Activated CD4-positive, alpha-beta memory T cell treated with anti-CD3 and anti-CD28 coated beads for 36 hours (primary cell): Measurements from ENCODE around the gene ZSWIM5. TPM values are rescaled to one million over a fixed set of nuclear protein-coding genes. Genes with fewer than 3 reads are reported as not detected.
"Not testable (repeated sequence)": the region's sequence is repeated elsewhere in the genome, so short reads cannot be mapped to it uniquely, and the experiment has no call there.

Experiments
- CTCF ChIA-PET: fragments of 350-600 bp; sonication (Branson Sonifier 250); formaldehyde crosslinking; loops from one replicate; lab custom pipeline; 2021; ENCODE audit warnings: antibody characterized with exemption, inconsistent platforms; lab: Charles Lee
- POLR2A ChIA-PET: fragments of 350-600 bp; sonication (Branson Sonifier 250); formaldehyde crosslinking; loops from one replicate; lab custom pipeline; 2021; ENCODE audit warnings: antibody characterized with exemption; lab: Charles Lee
- DNase-seq: peaks from one replicate; pipeline ENCODE4 v3.0.0-alpha.2; 2020
- H3K27ac Mint-ChIP-seq: one replicate; pipeline ENCODE4 v1.8.0; 2021; ENCODE audit warnings: mixed read lengths
- H3K27me3 Mint-ChIP-seq: one replicate; pipeline ENCODE4 v1.8.0; 2021; ENCODE audit warnings: mixed read lengths
- H3K36me3 Mint-ChIP-seq: one replicate; pipeline ENCODE4 v1.8.0; 2021; ENCODE audit warnings: mixed read lengths
- H3K4me1 Mint-ChIP-seq: one replicate; pipeline ENCODE4 v1.8.0; 2021; ENCODE audit warnings: low read depth, mixed read lengths
- H3K4me3 Mint-ChIP-seq: one replicate; pipeline ENCODE4 v1.8.0; 2021; ENCODE audit warnings: mild to moderate bottlenecking, mixed read lengths
- H3K9me3 Mint-ChIP-seq: one replicate; pipeline ENCODE4 v1.8.0; 2021; ENCODE audit warnings: mixed read lengths
- intact Hi-C: fragments of 100-400 bp; cut with micrococcal nuclease; formaldehyde crosslinking; loops from one replicate; pipeline ENCODE4 v1.15.1; 2023
- total RNA-seq, 2 experiments: library from RNA; stranded (reverse); gene quantifications; one replicate each; pipeline ENCODE4 v1.2.3, GENCODE V29; 2021

The ZSWIM5 gene
- total RNA-seq, 2 experiments from 2014 or later: 0.51 to 0.59 TPM

DNA sequence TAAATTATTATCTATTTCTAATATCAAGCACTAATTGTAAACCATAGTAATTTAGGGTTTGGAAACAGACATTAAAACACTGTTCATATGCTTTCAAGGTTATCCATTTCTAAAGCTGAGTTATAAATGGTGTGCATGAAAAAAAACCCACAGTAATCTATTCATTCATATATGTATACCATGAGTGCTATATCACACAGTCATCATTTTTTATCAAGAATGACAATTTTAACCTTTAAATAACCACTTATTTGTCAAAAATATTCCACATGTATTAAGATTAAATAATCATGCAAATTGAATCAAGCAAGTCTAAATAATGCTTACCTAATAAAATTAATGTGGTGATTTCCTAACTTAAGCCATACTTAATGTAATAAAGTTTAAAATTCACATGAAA, 6.0 kb downstream of the ZSWIM5 start:
- no peak for DNase-seq
- Mint-ChIP-seq H3K4me3 (no peak overlapping the region), H3K9me3 (no peaks in the 10 kb centered on the region), H3K36me3 (no peaks in the 10 kb centered on the region), H3K4me1 (peaks cover 27% of the 10 kb centered on the region), H3K27ac (no peak overlapping the region), H3K27me3 (no peaks in the 10 kb centered on the region)
- intact Hi-C loops: loop anchor here (10.0 kb wide), 1 partner anchor 466 kb away; the partner anchor contains the start of genes KIF2C and RNU5D-1
- CTCF ChIA-PET: interaction anchor here (1.4 kb wide), 1 partner anchor 100 kb away, joined by 3 read pairs; no protein-coding TSS in a partner anchor
- POLR2A ChIA-PET: no interaction called here

DNA sequence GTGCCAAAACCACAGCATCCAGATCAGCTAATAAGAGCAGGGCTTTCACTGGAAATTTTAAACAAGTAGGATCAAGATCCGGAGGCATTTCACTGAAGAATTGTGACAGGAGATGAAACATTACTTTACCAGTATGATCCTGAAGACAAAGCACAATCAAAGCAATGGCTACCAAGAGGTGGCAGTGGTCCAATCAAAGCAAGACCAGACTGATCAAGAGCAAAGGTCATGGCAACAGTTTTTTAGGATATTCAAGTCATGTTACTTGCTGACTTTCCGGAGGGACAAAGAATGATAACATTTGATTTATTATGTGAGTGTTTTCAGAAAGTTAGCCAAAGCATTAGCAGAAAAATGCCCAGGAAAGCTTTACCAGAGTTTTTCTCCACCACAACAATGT, 8.2 kb downstream of the ZSWIM5 start:
- Mint-ChIP-seq H3K4me3 (no peak overlapping the region), H3K27ac (no peak overlapping the region), H3K9me3 (no peaks in the 10 kb centered on the region), H3K36me3 (no peaks in the 10 kb centered on the region), H3K27me3 (no peaks in the 10 kb centered on the region), H3K4me1 (peaks cover 5% of the 10 kb centered on the region)
- POLR2A ChIA-PET: no interaction called here
- intact Hi-C loops: no loop called here
- no peak for DNase-seq
- CTCF ChIA-PET: no interaction called here

DNA sequence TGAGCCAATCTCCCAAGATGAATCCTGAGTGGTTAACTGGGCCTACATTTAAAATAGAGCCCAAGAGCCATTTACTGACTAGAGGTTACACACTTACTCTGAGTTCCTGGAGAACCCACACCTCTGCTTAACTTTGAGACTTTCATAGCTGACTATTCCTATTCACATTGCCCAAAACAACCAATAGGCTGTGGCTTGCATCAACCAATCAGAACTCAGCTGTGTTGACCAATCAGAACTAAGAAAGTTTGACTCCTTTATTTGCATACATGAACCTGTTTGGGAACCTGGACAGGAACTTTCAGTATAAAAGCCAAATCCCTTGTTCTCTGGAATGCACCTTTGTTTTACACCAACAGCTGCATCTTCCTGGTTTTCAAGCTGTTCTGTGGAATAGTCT, 9.5 kb downstream of the ZSWIM5 start:
- no peak for DNase-seq
- H3K27ac Mint-ChIP-seq: no peak overlapping the region
- no peaks in the 10 kb centered on the region for H3K36me3 Mint-ChIP-seq
- H3K4me3 Mint-ChIP-seq: no peak overlapping the region
- H3K9me3 Mint-ChIP-seq: no peaks in the 10 kb centered on the region
- ChIA-PET POLR2A (no interaction called here), CTCF (no interaction called here)
- peaks cover 2% of the 10 kb centered on the region for H3K4me1 Mint-ChIP-seq
- H3K27me3 Mint-ChIP-seq: no peaks in the 10 kb centered on the region
- intact Hi-C loops: no loop called here

DNA sequence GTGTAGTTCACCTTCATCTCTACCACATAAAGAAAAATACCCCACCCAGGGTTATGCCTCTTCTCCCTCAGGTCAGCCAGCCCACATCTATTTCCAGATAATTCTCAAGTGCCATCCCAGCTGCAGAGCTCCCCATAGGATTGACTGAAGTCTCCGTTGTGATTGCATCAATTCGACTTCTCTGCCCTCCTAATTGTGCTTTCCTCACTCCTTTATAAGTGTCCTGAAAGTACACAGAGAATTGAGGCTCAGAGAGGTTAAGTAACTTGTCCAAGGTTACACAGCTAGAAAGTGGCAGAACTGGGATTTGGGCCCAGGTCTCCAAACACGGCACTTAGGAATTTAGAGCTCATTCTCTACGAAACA, 15.0 kb downstream of the ZSWIM5 start:
- no peaks in the 10 kb centered on the region for H3K36me3 Mint-ChIP-seq
- H3K4me1 Mint-ChIP-seq: peaks cover 13% of the 10 kb centered on the region
- no peak overlapping the region for H3K4me3 Mint-ChIP-seq
- H3K9me3 Mint-ChIP-seq: no peaks in the 10 kb centered on the region
- POLR2A ChIA-PET: no interaction called here
- no peaks in the 10 kb centered on the region for H3K27me3 Mint-ChIP-seq
- CTCF ChIA-PET: no interaction called here
- no peak for DNase-seq
- intact Hi-C loops: no loop called here
- H3K27ac Mint-ChIP-seq: no peak overlapping the region

DNA sequence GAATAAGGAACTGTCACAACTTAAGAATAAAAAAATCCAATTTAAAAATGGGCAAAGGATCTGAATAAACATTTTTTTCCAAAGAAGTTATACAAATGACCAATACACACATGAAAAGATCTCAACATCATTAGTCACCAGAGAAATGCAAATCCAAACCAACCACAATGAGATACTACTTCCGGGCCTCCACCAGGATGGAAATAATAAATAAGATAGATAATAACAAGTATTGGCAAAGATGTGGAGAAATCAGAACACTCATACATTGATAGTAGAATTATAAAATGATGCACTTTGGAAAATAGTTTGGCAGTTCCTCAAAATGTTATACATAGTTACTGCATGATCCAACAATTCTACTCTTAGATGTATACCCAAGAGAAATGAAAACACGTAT, 18.7 kb downstream of the ZSWIM5 start:
- DNase-seq: no peak
- Mint-ChIP-seq H3K4me1 (peaks cover 13% of the 10 kb centered on the region), H3K27me3 (no peaks in the 10 kb centered on the region), H3K4me3 (no peak overlapping the region), H3K36me3 (no peaks in the 10 kb centered on the region), H3K27ac (no peak overlapping the region), H3K9me3 (no peaks in the 10 kb centered on the region)
- ChIA-PET CTCF (no interaction called here), POLR2A (no interaction called here)
- intact Hi-C loops: no loop called here

DNA sequence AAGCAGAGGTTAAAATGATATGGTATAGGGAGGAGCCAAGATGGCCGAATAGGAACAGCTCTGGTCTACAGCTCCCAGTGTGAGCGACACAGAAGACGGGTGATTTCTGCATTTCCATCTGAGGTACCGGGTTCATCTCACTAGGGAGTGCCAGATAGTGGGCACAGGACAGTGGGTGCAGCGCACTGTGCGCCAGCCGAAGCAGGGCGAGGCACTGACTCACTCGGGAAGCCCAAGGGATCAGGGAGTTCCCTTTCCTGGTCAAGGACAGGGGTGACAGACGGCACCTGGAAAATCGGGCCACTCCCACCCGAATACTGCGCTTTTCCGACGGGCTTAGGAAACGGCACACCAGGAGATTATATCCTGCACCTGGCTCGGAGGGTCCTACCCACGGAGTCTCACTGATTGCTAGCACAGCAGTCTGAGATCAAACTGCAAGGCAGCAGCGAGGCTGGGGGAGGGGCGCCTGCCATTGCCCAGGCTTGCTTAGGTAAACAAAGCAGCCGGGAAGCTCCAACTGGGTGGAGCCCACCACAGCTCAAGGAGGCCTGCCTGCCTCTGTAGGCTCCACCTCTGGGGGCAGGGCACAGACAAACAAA, 26.4 kb downstream of the ZSWIM5 start:
- H3K27me3 Mint-ChIP-seq, CTCF ChIA-PET, intact Hi-C loops, H3K36me3 Mint-ChIP-seq, H3K4me1 Mint-ChIP-seq, POLR2A ChIA-PET, DNase-seq, H3K4me3 Mint-ChIP-seq, H3K9me3 Mint-ChIP-seq, H3K27ac Mint-ChIP-seq: not testable (repeated sequence)

DNA sequence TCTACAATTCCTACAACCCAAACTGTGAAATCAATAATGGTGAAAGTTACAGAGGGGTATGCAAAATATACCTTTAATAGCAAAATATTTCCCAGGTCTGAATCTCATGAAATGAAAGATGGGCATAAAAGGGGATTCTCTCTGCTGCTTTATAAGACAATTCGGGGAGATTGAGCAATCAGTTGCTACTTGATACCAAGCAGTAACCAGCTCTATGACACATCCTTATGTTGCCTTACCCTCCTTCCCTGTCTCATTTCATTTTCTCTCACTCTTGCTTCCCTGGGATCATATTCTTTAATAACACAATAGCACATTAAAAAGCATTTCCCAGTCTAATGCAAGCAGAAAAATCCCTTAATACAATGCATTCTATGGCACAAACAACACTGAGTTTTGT, 29.0 kb downstream of the ZSWIM5 start:
- POLR2A ChIA-PET: no interaction called here
- no peak for DNase-seq
- Mint-ChIP-seq H3K27me3 (no peaks in the 10 kb centered on the region), H3K4me3 (no peak overlapping the region), H3K9me3 (peaks cover 2% of the 10 kb centered on the region), H3K36me3 (peaks cover 4% of the 10 kb centered on the region), H3K27ac (no peak overlapping the region), H3K4me1 (no peaks in the 10 kb centered on the region)
- intact Hi-C loops: no loop called here
- CTCF ChIA-PET: no interaction called here

DNA sequence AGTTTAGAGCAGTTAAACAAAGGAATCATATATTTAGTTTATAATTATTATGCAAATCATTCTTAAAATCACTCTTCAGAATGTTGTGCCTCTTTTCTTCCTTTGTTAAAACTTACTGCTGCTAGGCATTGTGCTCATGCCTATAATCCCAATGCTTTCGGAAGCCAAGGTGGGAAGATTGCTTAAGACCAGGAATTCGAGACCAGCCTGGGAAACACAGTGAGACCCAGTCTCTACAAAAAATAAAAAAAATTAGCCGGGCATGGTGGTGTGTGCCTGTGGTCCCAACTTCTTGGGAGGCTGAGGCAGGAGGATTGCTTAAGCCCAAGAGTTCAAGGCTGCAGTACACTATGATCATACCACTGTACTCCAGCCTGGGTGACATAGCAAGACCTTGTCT, 33.6 kb downstream of the ZSWIM5 start:
- no peak overlapping the region for H3K27ac Mint-ChIP-seq
- no peaks in the 10 kb centered on the region for H3K36me3 Mint-ChIP-seq
- intact Hi-C loops: no loop called here
- ChIA-PET POLR2A (no interaction called here), CTCF (no interaction called here)
- H3K27me3 Mint-ChIP-seq: no peaks in the 10 kb centered on the region
- H3K4me3 Mint-ChIP-seq: no peak overlapping the region
- no peak for DNase-seq
- no peaks in the 10 kb centered on the region for H3K9me3 Mint-ChIP-seq
- peaks cover 3% of the 10 kb centered on the region for H3K4me1 Mint-ChIP-seq

DNA sequence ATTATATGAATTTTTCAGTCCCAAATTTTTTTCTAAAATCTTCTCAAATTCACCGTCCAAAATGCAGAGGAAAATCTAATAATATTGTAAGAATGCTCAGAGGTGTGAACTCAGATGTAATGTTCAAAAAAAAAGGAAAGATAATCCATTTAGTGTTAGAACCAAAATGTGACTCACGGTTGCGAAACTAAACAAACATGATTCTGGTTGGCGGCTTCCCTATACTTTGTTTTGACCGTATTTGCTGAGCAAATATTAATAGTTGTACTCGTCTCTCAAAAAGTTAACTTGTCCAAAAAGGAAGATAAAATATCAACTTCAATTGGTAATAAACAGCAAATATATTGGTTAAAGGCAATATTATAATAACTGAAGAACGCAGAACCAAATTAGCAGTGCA, 34.4 kb downstream of the ZSWIM5 start:
- no peak overlapping the region for H3K4me3 Mint-ChIP-seq
- DNase-seq: no peak
- H3K36me3 Mint-ChIP-seq: no peaks in the 10 kb centered on the region
- ChIA-PET POLR2A (no interaction called here), CTCF (no interaction called here)
- no peak overlapping the region for H3K27ac Mint-ChIP-seq
- H3K9me3 Mint-ChIP-seq: no peaks in the 10 kb centered on the region
- intact Hi-C loops: no loop called here
- peaks cover 3% of the 10 kb centered on the region for H3K4me1 Mint-ChIP-seq
- H3K27me3 Mint-ChIP-seq: no peaks in the 10 kb centered on the region

DNA sequence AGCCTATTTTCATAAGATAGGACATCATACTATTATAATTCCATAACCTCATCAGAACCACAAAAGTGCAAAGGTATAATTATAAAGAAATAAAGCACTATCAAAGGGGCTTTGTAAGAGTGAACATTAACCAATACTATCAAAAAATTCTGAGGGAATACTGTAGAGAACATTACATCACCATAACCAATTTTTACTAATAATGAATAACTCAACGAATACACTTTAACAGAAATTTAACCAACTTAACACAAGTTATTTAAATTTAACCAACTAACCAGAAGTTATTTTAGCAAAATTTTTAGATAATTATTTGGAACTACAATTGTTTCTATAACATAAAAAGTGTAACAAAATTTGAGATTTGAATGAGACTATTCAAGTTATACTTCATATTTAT, 34.8 kb downstream of the ZSWIM5 start:
- DNase-seq: no peak
- intact Hi-C loops: no loop called here
- Mint-ChIP-seq H3K4me3 (no peak overlapping the region), H3K4me1 (peaks cover 3% of the 10 kb centered on the region), H3K27ac (no peak overlapping the region), H3K9me3 (no peaks in the 10 kb centered on the region), H3K27me3 (no peaks in the 10 kb centered on the region), H3K36me3 (no peaks in the 10 kb centered on the region)
- POLR2A ChIA-PET: no interaction called here
- CTCF ChIA-PET: no interaction called here

DNA sequence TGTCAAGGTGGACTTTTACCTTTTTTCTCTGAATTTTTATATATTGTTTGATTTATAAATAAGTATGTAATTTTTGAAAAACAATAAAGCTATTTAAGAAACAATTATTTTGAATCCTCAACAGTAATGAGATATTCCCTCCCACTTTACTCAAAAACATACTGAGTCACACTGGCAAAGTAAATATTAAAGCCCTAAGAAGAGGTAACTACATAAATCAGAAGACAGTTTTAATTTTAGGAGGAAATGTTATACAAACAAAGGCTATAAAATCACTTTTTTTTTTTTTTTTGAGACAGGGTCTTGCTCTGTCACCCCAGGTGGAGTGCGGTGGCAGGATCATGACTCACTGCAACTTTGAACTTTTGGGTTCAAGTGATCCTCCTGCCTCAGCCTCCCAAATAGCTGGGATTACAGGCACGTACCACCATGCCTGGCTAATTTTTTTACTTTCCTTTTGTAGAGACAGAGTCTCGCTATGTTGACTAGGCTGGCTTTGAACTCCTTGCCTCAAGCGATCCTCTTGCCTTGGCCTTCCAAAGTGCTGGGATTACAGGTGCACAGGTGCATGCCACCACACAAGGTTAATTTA, 36.2 kb downstream of the ZSWIM5 start:
- H3K4me3 Mint-ChIP-seq: no peak overlapping the region
- ChIA-PET CTCF (interaction anchor here (0.6 to 1.4 kb wide), 2 partner anchors 20 to 156 kb away, joined by 4 to 7 read pairs; no protein-coding TSS in a partner anchor), POLR2A (no interaction called here)
- no peaks in the 10 kb centered on the region for H3K36me3 Mint-ChIP-seq
- peaks cover 3% of the 10 kb centered on the region for H3K4me1 Mint-ChIP-seq
- H3K27ac Mint-ChIP-seq: no peak overlapping the region
- no peak for DNase-seq
- H3K27me3 Mint-ChIP-seq: no peaks in the 10 kb centered on the region
- intact Hi-C loops: no loop called here
- H3K9me3 Mint-ChIP-seq: no peaks in the 10 kb centered on the region

DNA sequence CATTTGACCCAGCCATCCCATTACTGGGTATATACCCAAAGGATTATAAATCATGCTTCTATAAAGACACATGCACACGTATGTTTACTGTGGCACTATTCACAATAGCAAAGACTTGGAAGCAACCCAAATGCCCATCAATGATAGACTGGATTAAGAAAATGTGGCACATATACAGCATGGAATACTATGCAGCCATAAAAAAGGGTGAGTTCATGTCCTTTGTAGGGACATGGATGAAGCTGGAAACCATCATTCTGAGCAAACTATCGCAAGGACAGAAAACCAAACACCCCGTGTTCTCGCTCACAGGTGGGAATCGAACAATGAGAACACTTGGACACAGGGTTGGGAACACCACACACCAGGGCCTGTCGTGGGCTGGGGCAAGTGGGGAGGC, 38.5 kb downstream of the ZSWIM5 start:
- CTCF ChIA-PET, POLR2A ChIA-PET, H3K4me3 Mint-ChIP-seq, H3K27ac Mint-ChIP-seq, intact Hi-C loops, DNase-seq, H3K36me3 Mint-ChIP-seq, H3K27me3 Mint-ChIP-seq: not testable (repeated sequence)
- H3K4me1 Mint-ChIP-seq: peaks cover 13% of the 10 kb centered on the region
- peaks cover 13% of the 10 kb centered on the region for H3K9me3 Mint-ChIP-seq

DNA sequence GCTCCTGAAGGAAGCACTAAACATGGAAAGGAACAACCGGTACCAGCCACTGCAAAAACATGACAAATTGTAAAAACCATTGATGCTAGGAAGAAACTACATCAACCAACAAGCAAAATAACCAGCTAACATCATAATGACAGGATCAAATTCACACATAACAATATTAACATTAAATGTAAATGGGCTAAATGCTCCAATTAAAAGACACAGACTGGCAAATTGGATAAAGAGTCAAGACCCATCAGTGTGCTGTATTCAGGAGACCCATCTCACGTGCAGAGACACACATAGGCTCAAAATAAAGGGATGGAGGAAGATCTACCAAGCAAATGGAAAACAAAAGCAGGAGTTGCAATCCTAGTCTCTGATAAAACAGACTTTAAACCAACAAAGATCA, 42.1 kb downstream of the ZSWIM5 start:
- H3K27ac Mint-ChIP-seq, intact Hi-C loops, CTCF ChIA-PET, DNase-seq, H3K27me3 Mint-ChIP-seq, POLR2A ChIA-PET, H3K4me3 Mint-ChIP-seq, H3K36me3 Mint-ChIP-seq: not testable (repeated sequence)
- Mint-ChIP-seq H3K4me1 (peaks cover 20% of the 10 kb centered on the region), H3K9me3 (peaks cover 21% of the 10 kb centered on the region)
